ENCODE data around the gene VSIG10L.

Gene VSIG10L

DNA sequence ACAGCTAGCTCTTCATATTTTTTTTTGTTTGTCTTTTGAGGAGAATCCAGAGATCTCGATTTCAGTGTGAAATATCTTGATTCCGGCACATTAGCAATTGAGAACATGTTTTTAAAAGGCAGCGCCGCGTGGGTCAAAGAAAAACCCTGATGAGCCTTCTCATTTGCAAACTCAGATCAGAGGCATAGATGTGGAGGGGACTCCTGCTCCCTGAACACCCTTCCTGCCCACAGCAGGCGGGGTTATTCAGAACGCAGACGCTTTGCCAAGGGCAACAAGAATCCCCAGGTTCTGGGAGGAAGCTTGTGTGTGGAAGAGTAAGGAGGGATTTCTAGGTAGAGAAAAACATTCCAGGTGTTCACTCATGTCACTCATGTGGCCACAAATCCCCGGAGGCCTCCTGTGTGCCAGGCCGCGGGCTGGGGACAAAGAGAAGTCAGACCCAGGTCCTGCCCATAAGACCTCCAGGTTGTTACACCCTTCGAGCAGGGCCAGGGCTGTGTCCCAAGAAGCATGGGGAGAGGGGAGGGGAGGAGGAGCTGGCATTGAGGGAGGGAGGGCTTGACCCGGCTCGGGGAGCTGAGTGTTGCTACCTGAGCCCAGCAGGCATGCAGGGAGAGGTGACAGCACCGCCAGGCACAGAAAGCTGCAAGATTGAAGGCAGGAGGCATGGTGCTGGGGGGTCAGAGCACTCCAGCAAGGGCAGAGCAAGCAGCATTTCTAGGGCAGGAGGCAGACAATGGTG lies 46.4 kb downstream of the VSIG10L start:
- Histone ChIP-seq H3K79me1 (ENCODE audit: low read length) (no peaks in the 10 kb centered on the region), H2BK120ac (ENCODE audit: low read depth, low read length) (no peak overlapping the region), H3K27me3 (ENCODE audit: insufficient read depth, low read length, poor library complexity) (no peaks in the 10 kb centered on the region), H3K79me2 (ENCODE audit: control insufficient read depth, insufficient read depth, low read length) (no peaks in the 10 kb centered on the region), H3K36me3 (ENCODE audit: control insufficient read depth, insufficient read depth, low read length) (no peaks in the 10 kb centered on the region), H3K9ac (ENCODE audit: low read length) (peak overlapping the region; percentile 22), H3K4me1 (ENCODE audit: control insufficient read depth, low read depth, low read length) (peaks cover 18% of the 10 kb centered on the region), H3K18ac (ENCODE audit: low read length) (no peak overlapping the region), H3K4me3 (ENCODE audit: low read length) (no peak overlapping the region), H3K4me2 (ENCODE audit: low read length) (no peak overlapping the region), H2AK5ac (ENCODE audit: low read length) (no peak overlapping the region), H3K56ac (ENCODE audit: low read length) (peak overlapping the region; percentile 57), H4K8ac (ENCODE audit: low read depth, low read length) (no peak overlapping the region), H2BK15ac (replicated peaks; ENCODE audit: low read depth) (no peak overlapping the region), H4K5ac (ENCODE audit: low read length) (no peak overlapping the region), H3K27ac (ENCODE audit: low read depth, low read length) (no peak overlapping the region), H3K4ac (ENCODE audit: low read depth, low read length) (no peak overlapping the region), H3K23ac (ENCODE audit: low read length) (no peak overlapping the region), H2BK5ac (ENCODE audit: low read length) (no peak overlapping the region)
- peak; percentile 55 for DNase-seq
- WGBS (ENCODE audit: extremely low coverage, insufficient coverage, low lambda C conversion rate): no CpG with 5 or more reads among the region's 15 CpGs

DNA sequence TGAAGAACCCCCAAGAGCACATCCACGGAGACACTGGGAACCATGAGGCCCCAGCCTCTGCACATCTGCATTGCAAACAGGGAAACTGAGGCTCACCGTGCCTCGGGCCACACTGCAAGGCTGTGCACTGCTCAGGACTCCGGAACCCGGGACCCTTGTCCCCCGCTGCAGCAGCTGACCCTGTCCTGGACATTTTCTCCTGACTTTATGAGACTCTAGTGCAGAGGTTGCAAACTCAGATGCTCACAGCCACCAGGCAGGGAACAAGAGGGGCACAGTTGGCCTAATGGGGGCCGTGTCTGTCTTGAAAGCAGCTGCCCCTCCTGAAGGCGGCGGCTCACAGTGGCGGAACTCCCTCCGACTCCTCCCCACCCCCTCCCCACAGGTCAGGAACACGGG lies 47.0 kb downstream of the VSIG10L start:
- Histone ChIP-seq H3K23ac (ENCODE audit: low read length) (peak overlapping the region; percentile 24), H3K27ac (ENCODE audit: low read depth, low read length) (no peak overlapping the region), H2BK120ac (ENCODE audit: low read depth, low read length) (no peak overlapping the region), H3K36me3 (ENCODE audit: control insufficient read depth, insufficient read depth, low read length) (no peaks in the 10 kb centered on the region), H3K56ac (ENCODE audit: low read length) (peak overlapping the region; percentile 57), H4K8ac (ENCODE audit: low read depth, low read length) (no peak overlapping the region), H3K18ac (ENCODE audit: low read length) (no peak overlapping the region), H3K27me3 (ENCODE audit: insufficient read depth, low read length, poor library complexity) (no peaks in the 10 kb centered on the region), H2BK15ac (replicated peaks; ENCODE audit: low read depth) (no peak overlapping the region), H3K4me1 (ENCODE audit: control insufficient read depth, low read depth, low read length) (peaks cover 18% of the 10 kb centered on the region), H3K4ac (ENCODE audit: low read depth, low read length) (no peak overlapping the region), H3K4me2 (ENCODE audit: low read length) (no peak overlapping the region), H2BK5ac (ENCODE audit: low read length) (no peak overlapping the region), H4K5ac (ENCODE audit: low read length) (no peak overlapping the region), H3K79me1 (ENCODE audit: low read length) (no peaks in the 10 kb centered on the region), H2AK5ac (ENCODE audit: low read length) (no peak overlapping the region), H3K4me3 (ENCODE audit: low read length) (no peak overlapping the region), H3K79me2 (ENCODE audit: control insufficient read depth, insufficient read depth, low read length) (no peaks in the 10 kb centered on the region), H3K9ac (ENCODE audit: low read length) (peak overlapping the region; percentile 10)
- DNase-seq: no peak
- WGBS (ENCODE audit: extremely low coverage, insufficient coverage, low lambda C conversion rate): no CpG with 5 or more reads among the region's 12 CpGs

DNA sequence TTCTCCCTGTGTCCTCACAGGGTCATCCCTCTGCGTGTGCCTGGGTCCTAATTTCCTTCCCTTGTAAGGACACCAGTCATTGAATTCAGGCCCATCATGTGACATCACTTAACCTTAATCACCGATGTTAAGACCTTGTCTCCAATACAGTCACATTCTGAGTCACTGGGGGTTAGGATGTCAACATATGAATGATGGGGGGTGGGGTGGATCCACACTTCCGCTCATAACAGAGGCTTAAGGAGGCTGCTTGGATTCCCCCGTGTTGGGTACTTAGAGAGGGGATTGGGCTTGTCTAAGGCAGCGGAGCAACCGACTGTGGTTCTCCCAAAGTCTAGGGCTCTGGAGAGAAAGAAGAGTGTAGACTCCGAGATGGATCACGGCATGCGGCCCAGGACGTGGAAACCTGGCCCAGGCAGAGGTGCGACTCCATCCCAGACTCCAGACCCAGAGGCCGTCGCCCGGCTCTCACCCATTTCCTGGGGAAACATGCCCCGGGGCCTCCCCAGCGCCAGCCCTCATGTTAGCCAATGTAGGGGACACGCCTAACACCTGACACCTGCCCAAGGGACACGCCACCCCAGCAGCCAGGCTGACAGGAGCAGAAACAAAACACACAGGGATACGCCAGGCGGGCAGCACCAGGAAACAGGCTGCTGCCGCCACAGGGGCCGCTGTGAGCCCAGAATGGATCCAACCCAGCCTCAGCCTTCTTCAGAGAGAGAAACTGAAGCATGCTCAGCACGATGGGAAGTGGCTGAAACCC lies 47.5 kb downstream of the VSIG10L start:
- Histone ChIP-seq H3K4me2 (ENCODE audit: low read length) (no peak overlapping the region), H3K4me3 (ENCODE audit: low read length) (no peak overlapping the region), H3K18ac (ENCODE audit: low read length) (peak overlapping the region; percentile 81), H4K8ac (ENCODE audit: low read depth, low read length) (no peak overlapping the region), H2AK5ac (ENCODE audit: low read length) (peak overlapping the region; percentile 20), H3K23ac (ENCODE audit: low read length) (no peak overlapping the region), H3K27ac (ENCODE audit: low read depth, low read length) (no peak overlapping the region), H3K4ac (ENCODE audit: low read depth, low read length) (no peak overlapping the region), H2BK15ac (replicated peaks; ENCODE audit: low read depth) (no peak overlapping the region), H3K79me1 (ENCODE audit: low read length) (no peaks in the 10 kb centered on the region), H3K79me2 (ENCODE audit: control insufficient read depth, insufficient read depth, low read length) (no peaks in the 10 kb centered on the region), H4K5ac (ENCODE audit: low read length) (no peak overlapping the region), H3K9ac (ENCODE audit: low read length) (peak overlapping the region; percentile 8), H2BK120ac (ENCODE audit: low read depth, low read length) (no peak overlapping the region), H3K56ac (ENCODE audit: low read length) (peak overlapping the region; percentile 54), H3K27me3 (ENCODE audit: insufficient read depth, low read length, poor library complexity) (no peaks in the 10 kb centered on the region), H2BK5ac (ENCODE audit: low read length) (peak overlapping the region; percentile 17), H3K4me1 (ENCODE audit: control insufficient read depth, low read depth, low read length) (peaks cover 18% of the 10 kb centered on the region), H3K36me3 (ENCODE audit: control insufficient read depth, insufficient read depth, low read length) (no peaks in the 10 kb centered on the region)
- WGBS (ENCODE audit: extremely low coverage, insufficient coverage, low lambda C conversion rate): no CpG with 5 or more reads among the region's 23 CpGs
- DNase-seq: peak; percentile 44

DNA sequence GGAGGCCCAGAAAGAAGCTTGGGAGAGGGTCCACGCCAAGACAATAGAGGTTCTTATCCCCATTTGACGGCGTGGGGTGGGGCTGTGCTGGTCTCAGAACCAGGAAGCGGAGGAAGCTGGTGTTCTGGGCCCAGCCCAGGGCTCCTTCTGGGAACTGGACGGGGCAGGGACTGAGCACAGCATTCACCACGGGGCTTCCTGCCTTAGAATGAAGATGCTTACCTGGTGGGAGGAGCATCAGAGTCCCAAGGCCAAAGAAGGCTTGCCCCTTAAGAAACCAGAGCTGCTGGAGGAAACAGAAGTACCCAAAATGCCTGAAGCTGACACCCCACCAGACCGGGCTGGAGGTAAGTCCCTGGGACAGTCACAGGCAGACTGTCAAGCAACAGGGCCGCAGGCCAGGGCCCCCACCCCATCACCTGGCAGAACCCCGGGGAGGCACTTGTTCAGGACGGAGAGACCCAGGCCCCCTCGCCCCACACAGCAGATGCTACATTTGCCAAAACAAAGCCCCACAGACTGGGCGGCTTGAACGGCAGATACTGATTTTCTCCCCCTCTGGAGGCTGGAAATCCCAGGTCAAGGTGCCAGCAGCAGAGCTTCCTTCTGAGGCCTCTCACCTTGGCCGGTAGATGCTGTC lies 48.2 kb downstream of the VSIG10L start:
- no peaks in the 10 kb centered on the region for H3K36me3 ChIP-seq (ENCODE audit: control insufficient read depth, insufficient read depth, low read length)
- peak overlapping the region; percentile 67 for H3K56ac ChIP-seq (ENCODE audit: low read length)

DNA sequence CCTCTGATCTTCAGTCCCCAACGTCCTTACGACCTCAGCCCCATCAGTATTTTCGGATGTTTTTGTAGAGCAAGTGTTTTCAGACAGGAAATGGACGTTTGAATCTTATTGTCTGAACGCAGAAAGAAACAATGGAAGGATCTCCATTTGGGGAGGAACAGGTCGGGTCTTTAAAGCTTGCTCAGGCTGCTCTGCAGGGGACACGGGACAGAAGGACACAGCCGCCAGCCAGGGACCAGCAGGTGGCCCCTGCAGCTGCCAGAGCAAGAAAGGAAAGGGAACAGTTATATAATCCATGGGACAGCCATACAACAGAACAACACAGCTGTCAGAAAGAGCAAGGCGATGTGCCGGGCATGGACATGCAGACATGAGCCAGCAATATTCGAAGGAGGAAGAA lies 49.0 kb downstream of the VSIG10L start:
- Histone ChIP-seq H4K5ac (ENCODE audit: low read length) (no peak overlapping the region), H3K27ac (ENCODE audit: low read depth, low read length) (peak overlapping the region; percentile 57), H3K23ac (ENCODE audit: low read length) (no peak overlapping the region), H3K79me1 (ENCODE audit: low read length) (no peaks in the 10 kb centered on the region), H3K4me2 (ENCODE audit: low read length) (no peak overlapping the region), H3K36me3 (ENCODE audit: control insufficient read depth, insufficient read depth, low read length) (no peaks in the 10 kb centered on the region), H4K8ac (ENCODE audit: low read depth, low read length) (no peak overlapping the region), H3K18ac (ENCODE audit: low read length) (no peak overlapping the region), H2AK5ac (ENCODE audit: low read length) (no peak overlapping the region), H3K4me3 (ENCODE audit: low read length) (no peak overlapping the region), H3K27me3 (ENCODE audit: insufficient read depth, low read length, poor library complexity) (no peaks in the 10 kb centered on the region), H3K9ac (ENCODE audit: low read length) (no peak overlapping the region), H3K4me1 (ENCODE audit: control insufficient read depth, low read depth, low read length) (peaks cover 18% of the 10 kb centered on the region), H2BK15ac (replicated peaks; ENCODE audit: low read depth) (no peak overlapping the region), H2BK120ac (ENCODE audit: low read depth, low read length) (peak overlapping the region; percentile 32), H3K79me2 (ENCODE audit: control insufficient read depth, insufficient read depth, low read length) (no peaks in the 10 kb centered on the region), H3K56ac (ENCODE audit: low read length) (peak overlapping the region; percentile 67), H3K4ac (ENCODE audit: low read depth, low read length) (no peak overlapping the region), H2BK5ac (ENCODE audit: low read length) (no peak overlapping the region)
- DNase-seq: peak; percentile 58
- WGBS (ENCODE audit: extremely low coverage, insufficient coverage, low lambda C conversion rate): no CpG with 5 or more reads among the region's 11 CpGs

More for the DNA sequence above, 48.2 kb downstream of the VSIG10L start:
- H3K79me2 ChIP-seq (ENCODE audit: control insufficient read depth, insufficient read depth, low read length): no peaks in the 10 kb centered on the region
- peak overlapping the region; percentile 20 for H2AK5ac ChIP-seq (ENCODE audit: low read length)
- peak overlapping the region; percentile 32 for H2BK120ac ChIP-seq (ENCODE audit: low read depth, low read length)
- no peaks in the 10 kb centered on the region for H3K79me1 ChIP-seq (ENCODE audit: low read length)
- peak overlapping the region; percentile 48 for H2BK5ac ChIP-seq (ENCODE audit: low read length)
- WGBS (ENCODE audit: extremely low coverage, insufficient coverage, low lambda C conversion rate): no CpG with 5 or more reads among the region's 14 CpGs
- peaks cover 18% of the 10 kb centered on the region for H3K4me1 ChIP-seq (ENCODE audit: control insufficient read depth, low read depth, low read length)
- peak overlapping the region; percentile 57 for H3K27ac ChIP-seq (ENCODE audit: low read depth, low read length)
- peak overlapping the region; percentile 8 for H3K9ac ChIP-seq (ENCODE audit: low read length)
- peak; percentile 46 for DNase-seq
- H2BK15ac ChIP-seq (replicated peaks; ENCODE audit: low read depth): no peak overlapping the region
- no peak overlapping the region for H3K4ac ChIP-seq (ENCODE audit: low read depth, low read length)
- H3K23ac ChIP-seq (ENCODE audit: low read length): no peak overlapping the region
- no peak overlapping the region for H4K8ac ChIP-seq (ENCODE audit: low read depth, low read length)
- no peak overlapping the region for H3K4me3 ChIP-seq (ENCODE audit: low read length)
- no peaks in the 10 kb centered on the region for H3K27me3 ChIP-seq (ENCODE audit: insufficient read depth, low read length, poor library complexity)
- H4K5ac ChIP-seq (ENCODE audit: low read length): no peak overlapping the region
- peak overlapping the region; percentile 81 for H3K18ac ChIP-seq (ENCODE audit: low read length)
- no peak overlapping the region for H3K4me2 ChIP-seq (ENCODE audit: low read length)

Measured in mesendoderm (in vitro differentiated cells).